Central memory CD8-positive, alpha-beta T cell (primary cell): ENCODE data around the gene GAMT.
"Not testable (repeated sequence)": the region's sequence is repeated elsewhere in the genome, so short reads cannot be mapped to it uniquely, and the experiment has no call there.

Source experiments
- ATAC-seq: fragments of 150-1000 bp; cut with Tn5 transposase; replicated peaks from 2 replicates; pipeline ENCODE4 v1.10.0; 2022; ENCODE audit warnings: mild to moderate bottlenecking, moderate FRiP score, moderate number of reproducible peaks; ENCODE audit not compliant: poor library complexity, severe bottlenecking; ENCODE audit errors: extremely low read depth
- DNase-seq, 2 donors: peaks; one replicate each; pipeline ENCODE4 v3.0.0; 2021; ENCODE audit warnings: low spot score in 2 of 2
- H3K27ac Mint-ChIP-seq: one replicate; pipeline ENCODE4 v1.8.0; 2022; ENCODE audit warnings: low read depth, mild to moderate bottlenecking, moderate library complexity, mixed read lengths
- H3K27me3 Mint-ChIP-seq: one replicate; pipeline ENCODE4 v1.8.0; 2022; ENCODE audit warnings: mixed read lengths
- H3K36me3 Mint-ChIP-seq: one replicate; pipeline ENCODE4 v1.8.0; 2022; ENCODE audit warnings: mild to moderate bottlenecking, moderate library complexity, mixed read lengths; ENCODE audit not compliant: insufficient read depth
- H3K4me1 Mint-ChIP-seq: one replicate; pipeline ENCODE4 v1.8.0; 2022; ENCODE audit warnings: mixed read lengths
- H3K4me3 Mint-ChIP-seq: one replicate; pipeline ENCODE4 v1.8.0; 2022; ENCODE audit warnings: mild to moderate bottlenecking, moderate library complexity, mixed read lengths
- H3K9me3 Mint-ChIP-seq: one replicate; pipeline ENCODE4 v1.8.0; 2022; ENCODE audit warnings: mixed read lengths

The GAMT gene

GRCh38 chr19:1439525-1440417, 38.4 kb upstream of the GAMT start:
- peaks cover 63% of the 10 kb centered on the region for H3K36me3 Mint-ChIP-seq
- H3K27me3 Mint-ChIP-seq, ATAC-seq, H3K9me3 Mint-ChIP-seq: not testable (repeated sequence)
- peak overlapping the region; percentile 98 for H3K4me3 Mint-ChIP-seq
- peak in 1 of 2 donors; percentile 27 for DNase-seq
- H3K4me1 Mint-ChIP-seq = peaks cover 20% of the 10 kb centered on the region
- H3K27ac Mint-ChIP-seq = peak overlapping the region; percentile 99

- no peak for DNase-seq
- H3K27ac Mint-ChIP-seq = peak overlapping the region; percentile 99
- H3K9me3 Mint-ChIP-seq = no peaks in the 10 kb centered on the region
- peak overlapping the region; percentile 98 for H3K4me3 Mint-ChIP-seq
- H3K36me3 Mint-ChIP-seq = peaks cover 61% of the 10 kb centered on the region
- ATAC-seq = no peak
- no peaks in the 10 kb centered on the region for H3K27me3 Mint-ChIP-seq
- H3K4me1 Mint-ChIP-seq = peaks cover 17% of the 10 kb centered on the region
Observed at GRCh38 chr19:1438933-1439354, 37.6 kb upstream of the GAMT start.

GRCh38 chr19:1438035-1438932, 36.9 kb upstream of the GAMT start, which contains the start of gene RPS15:
Gene RPS15 (plus strand): TSS chr19:1438396. CDS start chr19:1438426, 30 bp downstream.
- peak within 1 kb of the TSS; percentile 99 for H3K27ac Mint-ChIP-seq
- DNase-seq (peak; percentile 94), ATAC-seq (peak; percentile 76)
- peaks cover 17% of the 10 kb centered on the region for H3K4me1 Mint-ChIP-seq
- H3K9me3 Mint-ChIP-seq = no peaks in the 10 kb centered on the region
- H3K4me3 Mint-ChIP-seq = peak within 1 kb of the TSS; percentile 98
- no peaks in the 10 kb centered on the region for H3K27me3 Mint-ChIP-seq
- peaks cover 63% of the 10 kb centered on the region for H3K36me3 Mint-ChIP-seq

- Mint-ChIP-seq H3K27me3 (no peaks in the 10 kb centered on the region), H3K9me3 (no peaks in the 10 kb centered on the region), H3K4me1 (peaks cover 17% of the 10 kb centered on the region), H3K4me3 (no peak overlapping the region), H3K36me3 (peaks cover 61% of the 10 kb centered on the region), H3K27ac (peak overlapping the region; percentile 99)
- DNase-seq (no peak), ATAC-seq (no peak)
Observed at GRCh38 chr19:1437609-1438008, 36.3 kb upstream of the GAMT start.

GRCh38 chr19:1435378-1435989, 34.1 kb upstream of the GAMT start:
- Mint-ChIP-seq H3K9me3 (no peaks in the 10 kb centered on the region), H3K36me3 (peaks cover 55% of the 10 kb centered on the region), H3K4me3 (no peak overlapping the region), H3K27me3 (no peaks in the 10 kb centered on the region), H3K27ac (no peak overlapping the region), H3K4me1 (peaks cover 12% of the 10 kb centered on the region)
- DNase-seq = no peak
- no peak for ATAC-seq

GRCh38 chr19:1434577-1435060, 33.3 kb upstream of the GAMT start:
- no peak for DNase-seq
- Mint-ChIP-seq H3K9me3 (no peaks in the 10 kb centered on the region), H3K36me3 (peaks cover 54% of the 10 kb centered on the region)

GRCh38 chr19:1434040-1434366, 32.7 kb upstream of the GAMT start:
- Mint-ChIP-seq H3K27me3 (no peaks in the 10 kb centered on the region), H3K27ac (no peak overlapping the region), H3K36me3 (peaks cover 49% of the 10 kb centered on the region), H3K4me1 (peaks cover 5% of the 10 kb centered on the region), H3K4me3 (no peak overlapping the region), H3K9me3 (no peaks in the 10 kb centered on the region)
- no peak for DNase-seq
- ATAC-seq = no peak

More at GRCh38 chr19:1434577-1435060, 33.3 kb upstream of the GAMT start:
- Mint-ChIP-seq H3K4me3 (no peak overlapping the region), H3K27ac (no peak overlapping the region), H3K27me3 (no peaks in the 10 kb centered on the region), H3K4me1 (peaks cover 9% of the 10 kb centered on the region)
- ATAC-seq = no peak

GRCh38 chr19:1433119-1434039, 32.0 kb upstream of the GAMT start:
- H3K36me3 Mint-ChIP-seq = peaks cover 50% of the 10 kb centered on the region
- no peaks in the 10 kb centered on the region for H3K27me3 Mint-ChIP-seq
- no peak overlapping the region for H3K27ac Mint-ChIP-seq
- no peaks in the 10 kb centered on the region for H3K9me3 Mint-ChIP-seq
- peaks cover 4% of the 10 kb centered on the region for H3K4me1 Mint-ChIP-seq
- ATAC-seq (no peak), DNase-seq (no peak)
- H3K4me3 Mint-ChIP-seq = no peak overlapping the region

- no peaks in the 10 kb centered on the region for H3K9me3 Mint-ChIP-seq
- no peaks in the 10 kb centered on the region for H3K4me1 Mint-ChIP-seq
- no peak for ATAC-seq
- no peak overlapping the region for H3K4me3 Mint-ChIP-seq
- DNase-seq = no peak
- peaks cover 48% of the 10 kb centered on the region for H3K36me3 Mint-ChIP-seq
- H3K27me3 Mint-ChIP-seq = no peaks in the 10 kb centered on the region
- no peak overlapping the region for H3K27ac Mint-ChIP-seq
Observed at GRCh38 chr19:1432507-1432887, 31.2 kb upstream of the GAMT start.

GRCh38 chr19:1431759-1432506, 30.6 kb upstream of the GAMT start:
- no peaks in the 10 kb centered on the region for H3K4me1 Mint-ChIP-seq
- peaks cover 49% of the 10 kb centered on the region for H3K36me3 Mint-ChIP-seq
- H3K9me3 Mint-ChIP-seq = no peaks in the 10 kb centered on the region
- no peak for DNase-seq
- no peak for ATAC-seq
- no peak overlapping the region for H3K27ac Mint-ChIP-seq
- H3K27me3 Mint-ChIP-seq = no peaks in the 10 kb centered on the region
- H3K4me3 Mint-ChIP-seq = no peak overlapping the region

GRCh38 chr19:1430246-1430645, 28.9 kb upstream of the GAMT start:
- ATAC-seq (no peak), DNase-seq (no peak)
- Mint-ChIP-seq H3K4me3 (no peak overlapping the region), H3K9me3 (no peaks in the 10 kb centered on the region), H3K4me1 (no peaks in the 10 kb centered on the region), H3K27me3 (no peaks in the 10 kb centered on the region), H3K36me3 (peaks cover 44% of the 10 kb centered on the region), H3K27ac (no peak overlapping the region)
